Tibial nerve (tissue), 3 donors: ENCODE results near the gene ANKRD66.

ENCODE experiments used
- POLR2A ChIP-seq, 2 donors: fragments of 450-650 bp; IDR thresholded peaks; one replicate each; pipeline ENCODE4 v1.6.1; 2017; ENCODE audit warnings: antibody characterized with exemption in 2 of 2, mild to moderate bottlenecking in 2 of 2, moderate library complexity in 2 of 2
- TF ChIP-seq, protein P1 (sequence below), 5 experiments: fragments of 200-600 bp in 3 of 5; fragments of 450-650 bp in 2 of 5; sonication (generic) in 3 of 5; IDR thresholded peaks; one replicate each; pipeline ENCODE4 v1.5.1; 2016 to 2019; ENCODE audit warnings: antibody characterized with exemption in 5 of 5, mild to moderate bottlenecking in 3 of 5, moderate library complexity in 2 of 5

DNA sequence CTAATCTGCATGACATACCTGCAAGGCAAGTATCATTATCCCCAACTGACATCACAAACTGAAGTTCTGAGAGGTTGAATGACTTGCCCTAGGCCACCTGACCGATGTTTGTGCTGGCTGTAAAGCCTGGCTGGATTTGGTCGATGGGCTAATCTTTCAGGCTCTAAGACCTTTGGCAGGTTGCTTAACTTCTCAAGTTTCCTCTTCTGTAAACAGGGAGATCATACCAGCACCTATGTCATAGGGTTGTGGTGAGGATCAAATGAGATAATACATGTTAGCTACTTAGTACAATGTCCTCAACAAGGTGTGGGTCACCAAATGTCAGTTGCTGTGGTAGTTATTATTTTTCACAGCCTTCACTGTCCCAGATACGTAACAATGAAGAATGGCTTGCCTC is 14.2 kb downstream of the ANKRD66 start:
- TF ChIP-seq, protein P1, sequence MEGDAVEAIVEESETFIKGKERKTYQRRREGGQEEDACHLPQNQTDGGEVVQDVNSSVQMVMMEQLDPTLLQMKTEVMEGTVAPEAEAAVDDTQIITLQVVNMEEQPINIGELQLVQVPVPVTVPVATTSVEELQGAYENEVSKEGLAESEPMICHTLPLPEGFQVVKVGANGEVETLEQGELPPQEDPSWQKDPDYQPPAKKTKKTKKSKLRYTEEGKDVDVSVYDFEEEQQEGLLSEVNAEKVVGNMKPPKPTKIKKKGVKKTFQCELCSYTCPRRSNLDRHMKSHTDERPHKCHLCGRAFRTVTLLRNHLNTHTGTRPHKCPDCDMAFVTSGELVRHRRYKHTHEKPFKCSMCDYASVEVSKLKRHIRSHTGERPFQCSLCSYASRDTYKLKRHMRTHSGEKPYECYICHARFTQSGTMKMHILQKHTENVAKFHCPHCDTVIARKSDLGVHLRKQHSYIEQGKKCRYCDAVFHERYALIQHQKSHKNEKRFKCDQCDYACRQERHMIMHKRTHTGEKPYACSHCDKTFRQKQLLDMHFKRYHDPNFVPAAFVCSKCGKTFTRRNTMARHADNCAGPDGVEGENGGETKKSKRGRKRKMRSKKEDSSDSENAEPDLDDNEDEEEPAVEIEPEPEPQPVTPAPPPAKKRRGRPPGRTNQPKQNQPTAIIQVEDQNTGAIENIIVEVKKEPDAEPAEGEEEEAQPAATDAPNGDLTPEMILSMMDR (IDR thresholded peaks at IDR 0.05): no peak
- no peak for TF ChIP-seq POLR2A (IDR thresholded peaks at IDR 0.05)
